Astrocyte of the spinal cord (primary cell): ENCODE results near the gene DDX4.
A peak's percentile ranks its signal among the peaks of the same experiment; 100 is the strongest.

Source experiments
- DNase-seq: peaks from one replicate; pipeline ENCODE4 v3.0.0; 2011; ENCODE audit warnings: low read depth, low spot score
- H3K4me3 ChIP-seq: 2 replicates; pipeline ENCODE4 v1.5.1; 2011; ENCODE audit warnings: low read depth, mild to moderate bottlenecking, low read length, moderate library complexity
- in situ Hi-C: cut with HindIII; loops from 2 replicates; pipeline ENCODE4 v1.10.0; 2017; ENCODE audit warnings: low sequenced_read_pairs
- TF ChIP-seq, protein P1 (sequence below): IDR thresholded peaks from 2 replicates; pipeline ENCODE4 v1.5.1; 2012; ENCODE audit warnings: low read depth, mild to moderate bottlenecking, low read length, inconsistent platforms

The DDX4 gene

DNA sequence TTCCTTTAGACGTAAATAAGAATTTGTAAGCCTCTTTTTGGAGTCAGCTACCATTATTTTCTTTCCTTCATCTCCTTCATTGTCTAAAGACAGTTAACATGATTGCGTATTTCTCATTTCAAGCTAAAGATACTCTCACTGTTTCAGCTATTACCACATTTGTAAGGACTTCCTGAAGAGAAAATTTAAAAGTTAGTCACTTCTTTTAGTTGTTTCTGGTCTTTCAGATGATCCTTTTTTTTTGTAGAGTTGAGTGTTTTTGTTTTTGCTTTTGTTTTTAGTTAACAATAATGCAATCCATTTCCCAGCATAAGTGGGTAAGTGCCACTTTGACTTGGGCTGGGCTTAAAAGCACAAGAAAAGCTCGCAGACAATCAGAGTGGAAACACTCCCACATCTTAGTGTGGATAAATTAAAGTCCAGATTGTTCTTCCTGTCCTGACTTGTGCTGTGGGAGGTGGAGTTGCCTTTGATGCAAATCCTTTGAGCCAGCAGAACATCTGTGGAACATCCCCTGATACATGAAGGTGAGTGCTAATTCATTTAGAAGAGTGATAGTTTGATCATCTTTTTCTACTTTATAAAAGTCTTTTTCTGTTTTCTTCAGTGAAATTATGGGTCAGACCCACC is 115.3 kb downstream of the DDX4 start:
- no peak overlapping the region for H3K4me3 ChIP-seq
- DNase-seq, result peak; percentile 14
- in situ Hi-C loops, result no loop called here
- TF ChIP-seq, protein P1, sequence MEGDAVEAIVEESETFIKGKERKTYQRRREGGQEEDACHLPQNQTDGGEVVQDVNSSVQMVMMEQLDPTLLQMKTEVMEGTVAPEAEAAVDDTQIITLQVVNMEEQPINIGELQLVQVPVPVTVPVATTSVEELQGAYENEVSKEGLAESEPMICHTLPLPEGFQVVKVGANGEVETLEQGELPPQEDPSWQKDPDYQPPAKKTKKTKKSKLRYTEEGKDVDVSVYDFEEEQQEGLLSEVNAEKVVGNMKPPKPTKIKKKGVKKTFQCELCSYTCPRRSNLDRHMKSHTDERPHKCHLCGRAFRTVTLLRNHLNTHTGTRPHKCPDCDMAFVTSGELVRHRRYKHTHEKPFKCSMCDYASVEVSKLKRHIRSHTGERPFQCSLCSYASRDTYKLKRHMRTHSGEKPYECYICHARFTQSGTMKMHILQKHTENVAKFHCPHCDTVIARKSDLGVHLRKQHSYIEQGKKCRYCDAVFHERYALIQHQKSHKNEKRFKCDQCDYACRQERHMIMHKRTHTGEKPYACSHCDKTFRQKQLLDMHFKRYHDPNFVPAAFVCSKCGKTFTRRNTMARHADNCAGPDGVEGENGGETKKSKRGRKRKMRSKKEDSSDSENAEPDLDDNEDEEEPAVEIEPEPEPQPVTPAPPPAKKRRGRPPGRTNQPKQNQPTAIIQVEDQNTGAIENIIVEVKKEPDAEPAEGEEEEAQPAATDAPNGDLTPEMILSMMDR, result no peak

DNA sequence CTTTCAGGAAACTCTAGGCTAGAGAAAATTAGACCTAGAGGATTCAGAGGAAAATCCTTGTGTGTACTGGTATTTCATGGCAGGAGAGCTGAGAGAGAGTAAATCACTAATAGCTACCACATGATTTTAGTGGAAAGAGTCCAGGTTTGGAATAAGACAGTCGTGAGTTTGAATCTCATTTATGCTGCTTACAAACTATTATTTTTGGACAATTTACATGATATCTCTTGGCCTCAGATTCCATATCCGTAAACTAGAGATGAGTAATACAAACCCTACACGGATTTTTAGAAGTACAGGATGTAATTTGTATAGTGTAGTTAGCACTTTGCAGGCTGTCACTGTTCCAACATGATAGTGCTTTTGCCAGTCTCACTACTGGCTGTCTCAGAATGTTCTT is 116.0 kb downstream of the DDX4 start:
- DNase-seq, result peak; percentile 51
- in situ Hi-C loops, result no loop called here
- no peak overlapping the region for H3K4me3 ChIP-seq
- TF ChIP-seq, protein P1, result no peak

DNA sequence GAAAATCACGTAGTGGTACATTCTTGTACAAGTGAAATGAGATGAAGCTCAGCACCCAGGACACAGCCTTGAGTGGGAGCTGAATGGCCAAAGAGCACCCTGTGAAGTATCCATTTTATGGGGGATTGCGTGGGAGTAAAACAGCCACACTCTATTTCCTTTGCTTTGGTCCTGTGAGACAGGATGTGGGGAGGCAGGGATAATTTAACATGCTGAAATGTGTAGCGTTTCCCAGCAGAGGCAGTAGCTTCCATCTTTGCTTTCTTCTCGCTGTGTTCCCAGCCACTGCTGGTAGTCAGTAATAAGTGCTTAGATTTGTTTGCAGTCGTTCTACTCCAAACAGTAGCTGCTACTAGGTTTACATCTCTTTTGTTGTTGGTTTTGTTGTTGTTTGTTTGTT is 117.6 kb downstream of the DDX4 start:
- H3K4me3 ChIP-seq, result no peak overlapping the region
- DNase-seq, result peak; percentile 8
- TF ChIP-seq, protein P1, result peak; percentile 9
- in situ Hi-C loops, result no loop called here

DNA sequence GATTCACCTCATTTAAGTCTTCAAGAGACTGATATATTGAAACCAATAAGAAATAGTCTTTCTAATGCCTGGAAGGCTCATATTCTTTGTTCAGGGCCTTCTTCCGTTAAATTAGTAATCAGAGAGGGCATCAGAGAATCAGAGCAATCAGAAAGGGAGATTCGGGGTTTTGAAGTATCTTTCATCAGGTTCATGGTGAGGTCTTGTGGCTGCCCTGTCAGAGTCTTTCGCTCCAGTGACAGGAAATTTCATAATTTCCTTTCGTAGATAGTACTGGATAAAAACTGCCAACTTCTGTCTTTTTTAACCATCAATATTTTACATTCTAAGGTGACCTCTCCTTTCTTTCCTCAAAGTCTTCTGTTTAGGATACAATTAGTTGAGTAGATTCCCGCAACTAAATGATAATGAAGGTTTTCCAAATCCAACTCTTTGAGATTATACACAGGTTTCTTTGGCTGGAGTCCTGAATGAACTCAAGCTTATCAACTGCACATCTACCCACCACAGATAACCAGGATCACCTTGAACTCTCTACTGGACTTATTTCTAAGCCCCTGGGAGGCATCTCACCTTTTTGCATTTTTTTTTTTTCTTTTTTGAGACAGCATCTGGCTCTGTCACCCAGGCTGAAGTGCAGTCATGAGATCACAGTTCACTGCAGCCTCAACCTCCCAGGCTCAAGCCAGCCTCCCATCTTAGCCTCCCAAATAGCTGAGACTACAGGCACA is 118.8 kb downstream of the DDX4 start:
- DNase-seq, result no peak

DNA sequence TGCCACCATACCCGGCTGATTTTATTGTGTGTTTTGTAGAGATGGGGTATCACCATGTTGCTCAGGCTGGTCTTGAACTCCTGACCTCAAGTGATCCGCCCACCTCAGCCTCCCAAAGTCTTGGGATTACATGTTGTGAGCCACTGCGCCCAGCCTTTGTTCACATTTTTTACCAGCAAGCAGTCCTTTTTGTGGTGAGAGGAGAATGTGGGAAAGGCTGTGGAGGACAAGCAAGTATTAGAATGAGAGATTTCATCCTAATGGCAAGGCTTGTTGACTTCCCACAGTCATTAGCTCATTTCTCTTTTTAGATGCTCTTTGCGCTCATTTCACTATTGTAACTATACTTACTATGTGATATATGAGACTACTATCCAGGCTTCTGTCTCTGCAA is 119.4 kb downstream of the DDX4 start:
- no peak overlapping the region for H3K4me3 ChIP-seq
- in situ Hi-C loops, result no loop called here
- DNase-seq, result peak; percentile 14
- TF ChIP-seq, protein P1, result no peak

More for the DNA sequence above, 118.8 kb downstream of the DDX4 start:
- in situ Hi-C loops, result no loop called here
- TF ChIP-seq, protein P1, result no peak
- no peak overlapping the region for H3K4me3 ChIP-seq

DNA sequence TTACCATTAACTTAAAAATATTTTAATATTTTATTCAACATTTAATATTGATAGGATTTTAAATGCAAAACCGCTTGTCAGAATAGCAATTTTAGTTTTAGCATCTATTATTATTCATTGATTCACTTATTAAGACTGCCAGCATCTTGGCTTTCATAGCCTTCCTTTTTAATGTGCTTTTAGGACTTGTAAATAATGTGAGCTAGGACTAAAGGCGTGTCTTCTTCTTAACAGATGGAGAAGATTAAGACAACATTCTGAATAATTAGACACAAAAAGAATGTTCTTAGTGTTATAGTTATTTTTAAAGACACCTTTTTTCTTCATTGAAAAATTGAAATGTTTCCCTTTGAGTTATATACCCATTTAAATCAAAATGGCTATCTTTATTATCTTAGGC is 120.2 kb downstream of the DDX4 start:
- TF ChIP-seq, protein P1, result no peak
- in situ Hi-C loops, result no loop called here
- no peak for DNase-seq

More for the DNA sequence above, 120.2 kb downstream of the DDX4 start:
- H3K4me3 ChIP-seq, result no peak overlapping the region
